Measurements from ENCODE around the gene CNP.
"Not testable (repeated sequence)": the region's sequence is repeated elsewhere in the genome, so short reads cannot be mapped to it uniquely, and the experiment has no call there.

DNA sequence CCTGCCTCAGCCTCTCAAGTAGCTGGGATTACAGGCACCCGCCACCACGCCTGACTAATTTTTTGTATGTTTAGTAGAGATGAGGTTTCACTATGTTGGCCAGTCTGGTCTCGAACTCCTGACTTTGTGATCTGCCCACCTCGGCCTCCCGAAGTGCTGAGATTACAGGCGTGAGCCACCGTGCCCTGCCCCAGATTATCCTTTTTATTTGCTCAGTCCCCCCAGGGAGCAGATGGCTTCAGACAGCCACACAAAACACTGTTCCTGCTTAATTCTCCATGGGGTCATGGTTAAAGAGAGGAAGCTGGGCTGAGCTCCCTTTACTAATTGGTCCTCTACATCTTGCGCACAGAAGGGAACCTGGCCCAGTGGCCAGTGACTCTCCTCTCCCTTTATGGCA is 54.2 kb downstream of the CNP start:
- TF ChIP-seq, protein P1, sequence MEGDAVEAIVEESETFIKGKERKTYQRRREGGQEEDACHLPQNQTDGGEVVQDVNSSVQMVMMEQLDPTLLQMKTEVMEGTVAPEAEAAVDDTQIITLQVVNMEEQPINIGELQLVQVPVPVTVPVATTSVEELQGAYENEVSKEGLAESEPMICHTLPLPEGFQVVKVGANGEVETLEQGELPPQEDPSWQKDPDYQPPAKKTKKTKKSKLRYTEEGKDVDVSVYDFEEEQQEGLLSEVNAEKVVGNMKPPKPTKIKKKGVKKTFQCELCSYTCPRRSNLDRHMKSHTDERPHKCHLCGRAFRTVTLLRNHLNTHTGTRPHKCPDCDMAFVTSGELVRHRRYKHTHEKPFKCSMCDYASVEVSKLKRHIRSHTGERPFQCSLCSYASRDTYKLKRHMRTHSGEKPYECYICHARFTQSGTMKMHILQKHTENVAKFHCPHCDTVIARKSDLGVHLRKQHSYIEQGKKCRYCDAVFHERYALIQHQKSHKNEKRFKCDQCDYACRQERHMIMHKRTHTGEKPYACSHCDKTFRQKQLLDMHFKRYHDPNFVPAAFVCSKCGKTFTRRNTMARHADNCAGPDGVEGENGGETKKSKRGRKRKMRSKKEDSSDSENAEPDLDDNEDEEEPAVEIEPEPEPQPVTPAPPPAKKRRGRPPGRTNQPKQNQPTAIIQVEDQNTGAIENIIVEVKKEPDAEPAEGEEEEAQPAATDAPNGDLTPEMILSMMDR (conservative IDR thresholded peaks at IDR 0.05 in 1 of 2, IDR thresholded peaks at IDR 0.05 in 1 of 2; ENCODE audit: extremely low read depth in 1 of 2, insufficient read depth in 1 of 2, low read depth in 1 of 2, low read length in 2 of 2), result not testable (repeated sequence)
- TF ChIP-seq EZH2 (IDR thresholded peaks at IDR 0.05; ENCODE audit: borderline replicate concordance, low read length), result not testable (repeated sequence)

All from mammary epithelial cell (primary cell).